HepG2 (cell line): Measurements from ENCODE around the gene PCBP4. TPM values are rescaled to one million over a fixed set of nuclear protein-coding genes. Genes with fewer than 3 reads are reported as not detected.

ENCODE experiments used
- ARID5B ChIP-seq: IDR thresholded peaks from 2 replicates; pipeline ENCODE4 v1.4.0; 2020; ENCODE audit warnings: mild to moderate bottlenecking, missing genetic modification reagents
- DRAP1 ChIP-seq: IDR thresholded peaks from 2 replicates; pipeline ENCODE4 v1.6.1; 2016; ENCODE audit warnings: missing genetic modification reagents, missing compliant biosample characterization
- ZFP62 ChIP-seq: sonication (generic); formaldehyde crosslinking; IDR thresholded peaks from 2 replicates; pipeline ENCODE4 v1.4.0; 2020; ENCODE audit warnings: missing genetic modification reagents
- ZNF281 ChIP-seq: sonication (generic); formaldehyde crosslinking; IDR thresholded peaks from 2 replicates; pipeline ENCODE4 v1.4.0; 2020; ENCODE audit warnings: missing genetic modification reagents, borderline replicate concordance
- ZNF343 ChIP-seq: sonication (generic); formaldehyde crosslinking; IDR thresholded peaks from 2 replicates; pipeline ENCODE4 v1.4.0; 2020; ENCODE audit warnings: mild to moderate bottlenecking, missing genetic modification reagents
- ZNF441 ChIP-seq: sonication (generic); formaldehyde crosslinking; IDR thresholded peaks from 2 replicates; pipeline ENCODE4 v1.7.0; 2021; ENCODE audit warnings: missing genetic modification reagents, borderline replicate concordance
- ZNF747 ChIP-seq: sonication (generic); formaldehyde crosslinking; IDR thresholded peaks from 2 replicates; pipeline ENCODE4 v1.8.1; 2023; ENCODE audit warnings: missing genetic modification reagents, mild to moderate bottlenecking, borderline replicate concordance
- ZNF773 ChIP-seq: sonication (generic); formaldehyde crosslinking; IDR thresholded peaks from 2 replicates; pipeline ENCODE4 v1.4.0; 2020; ENCODE audit warnings: missing genetic modification reagents, borderline replicate concordance
- polyA plus RNA-seq, 8 experiments: library from polyadenylated mRNA; depleted of rRNA in 3 of 8; stranded (reverse) in 7 of 8; unstranded in 1 of 8; fragments of >200 nt; fragmentation: Illumina TruSeq in 4 of 8; extraction: Trizol in 4 of 8; gene quantifications; 2 replicates each; pipeline versions ENCODE4 v1.2.1 to v1.2.3, GENCODE V29; 2011 to 2016; ENCODE audit warnings: low read depth in 4 of 8, missing spikeins in 1 of 8, mixed read lengths in 1 of 8; ENCODE audit not compliant: insufficient read depth in 1 of 8
- total RNA-seq, 5 experiments: library from RNA; depleted of rRNA; stranded (reverse); fragments of >200 nt; fragmentation: Illumina TruSeq; extraction: Trizol; gene quantifications; 2 replicates each; pipeline ENCODE4 v1.2.3, GENCODE V29; 2016; ENCODE audit warnings: low read depth in 1 of 5
- TF ChIP-seq, protein P1 (sequence below): sonication (generic); formaldehyde crosslinking; IDR thresholded peaks from 2 replicates; pipeline ENCODE4 v1.4.0; 2020; ENCODE audit warnings: mild to moderate bottlenecking, missing genetic modification reagents
- TF ChIP-seq, protein P2 (sequence below), 2 experiments: sonication (generic) in 1 of 2; formaldehyde crosslinking in 1 of 2; IDR thresholded peaks; 2 replicates each; pipeline versions ENCODE4 v1.4.0 to v1.6.1; 2018 to 2020; ENCODE audit warnings: missing genetic modification reagents in 2 of 2, borderline replicate concordance in 1 of 2, low read depth in 1 of 2, mild to moderate bottlenecking in 1 of 2, missing biosample characterization in 1 of 2
- TF ChIP-seq, protein P3 (sequence below): sonication (generic); formaldehyde crosslinking; IDR thresholded peaks from 2 replicates; pipeline ENCODE4 v1.5.0; 2020; ENCODE audit warnings: mild to moderate bottlenecking, missing genetic modification reagents
- TF ChIP-seq, protein P4 (sequence below): sonication (generic); formaldehyde crosslinking; IDR thresholded peaks from 2 replicates; pipeline ENCODE4 v1.5.1; 2020; ENCODE audit warnings: missing genetic modification reagents, mild to moderate bottlenecking, borderline replicate concordance

Gene PCBP4
- total and polyA plus RNA-seq, 2 of the 13 experiments (the other 11 are each of a cell fraction or from before 2014, with no cell fraction given) = 36.8 to 51.3 TPM

DNA sequence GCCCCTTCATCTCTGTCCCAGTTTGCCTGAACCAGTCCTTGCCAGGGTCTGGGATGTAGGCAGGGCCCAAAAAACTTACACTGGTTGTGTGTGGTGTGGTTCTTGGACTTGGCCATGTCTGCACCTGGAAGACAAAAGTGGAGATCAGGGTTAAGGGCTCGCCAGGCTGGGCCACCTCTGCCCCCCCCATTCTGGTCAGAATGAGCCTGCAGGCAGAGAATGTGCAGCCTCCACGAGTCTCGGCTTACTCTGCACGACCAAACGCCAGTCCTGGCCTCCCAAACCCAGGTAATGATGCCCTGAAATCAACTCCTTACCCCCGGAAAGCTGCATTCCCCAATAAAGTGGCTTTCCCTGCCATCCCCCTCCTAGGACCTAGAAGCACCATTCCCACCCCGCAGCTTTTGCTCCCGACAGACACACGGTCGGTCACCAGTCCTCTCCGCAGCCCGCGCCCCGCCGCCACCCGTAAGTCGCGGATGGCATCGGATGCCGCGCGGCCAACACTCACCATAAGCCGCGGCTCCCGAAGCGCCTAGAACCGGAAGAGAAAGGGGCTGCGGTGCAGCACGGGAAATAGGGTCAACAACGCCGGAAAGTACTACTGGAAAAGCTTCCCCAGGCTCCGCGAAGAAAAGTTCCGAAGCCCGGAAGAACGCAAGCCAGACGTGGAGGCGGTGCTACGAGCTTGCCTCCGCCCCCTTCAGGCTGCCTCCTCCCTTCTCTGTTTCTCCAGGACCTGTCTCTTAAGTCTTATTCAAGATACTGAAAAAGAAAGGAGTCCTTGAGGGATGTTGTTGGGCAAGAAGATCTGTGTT lies 28.3 kb upstream of the PCBP4 start, which contains the start of gene RPL29 (continued):
- TF ChIP-seq DRAP1 (CRISPR knock-in tag) (peak; percentile 96), ZFP62 (no peak), ZNF747 (CRISPR knock-in tag) (peak; percentile 74; the same call in 1 of the 2 replicates), ZNF281 (CRISPR knock-in tag) (peak; percentile 52; the same call in 1 of the 2 replicates), ZNF773 (CRISPR knock-in tag) (no peak; the same call in none of the 2 replicates), ZNF343 (no peak), ARID5B (CRISPR knock-in tag) (peak; percentile 56; the same call in 1 of the 2 replicates), ZNF441 (peak; percentile 66; the same call in 1 of the 2 replicates)
- TF ChIP-seq, protein P1, sequence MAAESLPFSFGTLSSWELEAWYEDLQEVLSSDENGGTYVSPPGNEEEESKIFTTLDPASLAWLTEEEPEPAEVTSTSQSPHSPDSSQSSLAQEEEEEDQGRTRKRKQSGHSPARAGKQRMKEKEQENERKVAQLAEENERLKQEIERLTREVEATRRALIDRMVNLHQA (CRISPR knock-in tag) = no peak
- TF ChIP-seq, protein P2, sequence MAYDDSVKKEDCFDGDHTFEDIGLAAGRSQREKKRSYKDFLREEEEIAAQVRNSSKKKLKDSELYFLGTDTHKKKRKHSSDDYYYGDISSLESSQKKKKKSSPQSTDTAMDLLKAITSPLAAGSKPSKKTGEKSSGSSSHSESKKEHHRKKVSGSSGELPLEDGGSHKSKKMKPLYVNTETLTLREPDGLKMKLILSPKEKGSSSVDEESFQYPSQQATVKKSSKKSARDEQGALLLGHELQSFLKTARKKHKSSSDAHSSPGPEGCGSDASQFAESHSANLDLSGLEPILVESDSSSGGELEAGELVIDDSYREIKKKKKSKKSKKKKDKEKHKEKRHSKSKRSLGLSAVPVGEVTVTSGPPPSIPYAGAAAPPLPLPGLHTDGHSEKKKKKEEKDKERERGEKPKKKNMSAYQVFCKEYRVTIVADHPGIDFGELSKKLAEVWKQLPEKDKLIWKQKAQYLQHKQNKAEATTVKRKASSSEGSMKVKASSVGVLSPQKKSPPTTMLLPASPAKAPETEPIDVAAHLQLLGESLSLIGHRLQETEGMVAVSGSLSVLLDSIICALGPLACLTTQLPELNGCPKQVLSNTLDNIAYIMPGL (CRISPR knock-in tag; IDR thresholded peaks at IDR 0.05; ENCODE audit: borderline replicate concordance in 1 of 2, low read depth in 1 of 2) = peak; percentile 90 to 94
- TF ChIP-seq, protein P3, sequence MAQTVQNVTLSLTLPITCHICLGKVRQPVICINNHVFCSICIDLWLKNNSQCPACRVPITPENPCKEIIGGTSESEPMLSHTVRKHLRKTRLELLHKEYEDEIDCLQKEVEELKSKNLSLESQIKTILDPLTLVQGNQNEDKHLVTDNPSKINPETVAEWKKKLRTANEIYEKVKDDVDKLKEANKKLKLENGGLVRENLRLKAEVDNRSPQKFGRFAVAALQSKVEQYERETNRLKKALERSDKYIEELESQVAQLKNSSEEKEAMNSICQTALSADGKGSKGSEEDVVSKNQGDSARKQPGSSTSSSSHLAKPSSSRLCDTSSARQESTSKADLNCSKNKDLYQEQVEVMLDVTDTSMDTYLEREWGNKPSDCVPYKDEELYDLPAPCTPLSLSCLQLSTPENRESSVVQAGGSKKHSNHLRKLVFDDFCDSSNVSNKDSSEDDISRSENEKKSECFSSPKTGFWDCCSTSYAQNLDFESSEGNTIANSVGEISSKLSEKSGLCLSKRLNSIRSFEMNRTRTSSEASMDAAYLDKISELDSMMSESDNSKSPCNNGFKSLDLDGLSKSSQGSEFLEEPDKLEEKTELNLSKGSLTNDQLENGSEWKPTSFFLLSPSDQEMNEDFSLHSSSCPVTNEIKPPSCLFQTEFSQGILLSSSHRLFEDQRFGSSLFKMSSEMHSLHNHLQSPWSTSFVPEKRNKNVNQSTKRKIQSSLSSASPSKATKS (CRISPR knock-in tag) = peak; percentile 68; the same call in 1 of the 2 replicates
- TF ChIP-seq, protein P4, sequence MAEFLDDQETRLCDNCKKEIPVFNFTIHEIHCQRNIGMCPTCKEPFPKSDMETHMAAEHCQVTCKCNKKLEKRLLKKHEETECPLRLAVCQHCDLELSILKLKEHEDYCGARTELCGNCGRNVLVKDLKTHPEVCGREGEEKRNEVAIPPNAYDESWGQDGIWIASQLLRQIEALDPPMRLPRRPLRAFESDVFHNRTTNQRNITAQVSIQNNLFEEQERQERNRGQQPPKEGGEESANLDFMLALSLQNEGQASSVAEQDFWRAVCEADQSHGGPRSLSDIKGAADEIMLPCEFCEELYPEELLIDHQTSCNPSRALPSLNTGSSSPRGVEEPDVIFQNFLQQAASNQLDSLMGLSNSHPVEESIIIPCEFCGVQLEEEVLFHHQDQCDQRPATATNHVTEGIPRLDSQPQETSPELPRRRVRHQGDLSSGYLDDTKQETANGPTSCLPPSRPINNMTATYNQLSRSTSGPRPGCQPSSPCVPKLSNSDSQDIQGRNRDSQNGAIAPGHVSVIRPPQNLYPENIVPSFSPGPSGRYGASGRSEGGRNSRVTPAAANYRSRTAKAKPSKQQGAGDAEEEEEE = no peak
